MV-4-11 (cell line): ENCODE measurements around the gene MCF2L.

Experiments used
- DNase-seq: peaks from one replicate; lab custom pipeline; 2025; lab: John Stamatoyannopoulos, UW

Gene MCF2L

GRCh38 chr13:113125506-113126264 is 156.7 kb downstream of the MCF2L start:
- DNase-seq = no peak

GRCh38 chr13:113126265-113127150 is 157.5 kb downstream of the MCF2L start:
- DNase-seq = no peak

DNA sequence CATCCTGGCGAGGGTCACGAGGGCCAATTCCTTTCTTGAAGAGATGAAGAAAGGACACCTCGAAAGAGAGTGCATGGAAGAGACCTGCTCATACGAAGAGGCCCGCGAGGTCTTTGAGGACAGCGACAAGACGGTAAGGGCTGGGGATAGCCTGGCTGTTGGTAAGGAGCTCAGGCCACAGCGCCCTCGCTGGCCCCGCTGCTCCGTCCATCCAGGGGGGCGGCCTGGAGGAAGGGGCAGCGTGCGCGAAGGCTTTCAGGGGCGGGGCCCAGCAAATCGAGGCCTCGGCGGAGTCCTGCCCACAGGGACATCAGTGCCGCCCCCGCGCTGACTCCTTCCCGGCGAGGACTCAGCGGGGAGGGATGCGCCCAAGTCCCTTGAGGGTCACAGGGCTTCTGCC is 160.5 kb downstream of the MCF2L start:
- DNase-seq = no peak

DNA sequence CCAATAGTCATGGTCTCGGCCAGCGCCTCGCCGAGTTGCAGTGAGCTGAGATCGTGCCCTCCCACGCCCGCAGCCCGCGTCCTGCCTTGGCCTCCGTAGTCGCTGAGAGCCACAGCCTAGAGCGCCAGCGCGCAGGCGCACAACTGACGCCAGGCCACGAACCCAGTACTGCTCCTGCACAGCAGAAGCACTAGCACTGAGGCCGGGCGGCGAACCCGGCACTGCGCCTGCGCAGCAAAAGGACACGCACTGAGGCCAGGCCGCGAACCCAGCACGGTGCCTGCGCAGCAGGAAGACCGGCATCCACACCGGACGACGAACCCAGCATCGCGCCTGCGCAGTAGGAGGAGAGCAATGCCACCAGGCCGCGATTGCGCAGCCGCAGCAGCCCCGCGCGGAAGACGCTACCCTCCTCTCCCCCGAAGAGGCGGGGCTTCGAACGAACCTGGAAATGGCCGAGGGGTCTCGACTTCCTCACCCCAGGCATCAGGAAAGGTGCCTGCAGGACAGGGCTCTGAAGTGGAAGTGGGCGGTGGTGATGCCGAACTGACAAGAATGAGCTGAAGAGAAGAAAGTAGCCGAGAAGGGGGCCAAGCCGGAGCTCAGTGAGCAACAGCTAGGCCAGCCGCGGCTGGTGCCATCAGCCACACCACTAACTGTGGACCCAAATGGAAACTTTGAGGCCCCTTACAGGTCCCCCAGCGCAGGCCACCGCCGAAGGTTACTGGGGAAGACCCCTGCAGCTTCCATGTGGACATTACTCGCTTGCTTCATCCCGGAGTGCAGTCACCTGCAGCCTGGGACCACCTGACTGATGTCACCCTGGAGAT is 161.1 kb downstream of the MCF2L start:
- DNase-seq = no peak

DNA sequence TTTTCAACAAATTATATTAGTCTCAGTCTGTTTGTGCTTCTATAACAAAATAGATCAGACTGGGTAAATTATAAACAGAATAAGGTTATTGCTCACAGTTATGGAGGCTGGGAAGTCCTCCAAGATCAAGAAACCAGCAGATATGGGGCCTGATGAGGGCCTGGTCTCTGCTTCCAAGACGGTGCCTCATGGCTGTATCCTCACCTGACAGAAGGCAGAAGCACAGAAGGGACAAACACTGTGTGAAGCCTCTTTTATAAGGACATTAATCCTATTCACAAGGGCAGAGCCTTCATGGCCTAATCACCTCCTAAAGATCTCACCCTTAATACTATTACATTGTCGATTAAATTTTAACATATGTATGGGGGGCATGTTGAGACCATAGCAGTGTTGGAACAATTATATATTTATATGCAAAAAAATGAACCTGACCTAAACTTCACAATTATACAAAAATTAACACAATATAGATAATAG is 166.3 kb downstream of the MCF2L start:
- no peak for DNase-seq

DNA sequence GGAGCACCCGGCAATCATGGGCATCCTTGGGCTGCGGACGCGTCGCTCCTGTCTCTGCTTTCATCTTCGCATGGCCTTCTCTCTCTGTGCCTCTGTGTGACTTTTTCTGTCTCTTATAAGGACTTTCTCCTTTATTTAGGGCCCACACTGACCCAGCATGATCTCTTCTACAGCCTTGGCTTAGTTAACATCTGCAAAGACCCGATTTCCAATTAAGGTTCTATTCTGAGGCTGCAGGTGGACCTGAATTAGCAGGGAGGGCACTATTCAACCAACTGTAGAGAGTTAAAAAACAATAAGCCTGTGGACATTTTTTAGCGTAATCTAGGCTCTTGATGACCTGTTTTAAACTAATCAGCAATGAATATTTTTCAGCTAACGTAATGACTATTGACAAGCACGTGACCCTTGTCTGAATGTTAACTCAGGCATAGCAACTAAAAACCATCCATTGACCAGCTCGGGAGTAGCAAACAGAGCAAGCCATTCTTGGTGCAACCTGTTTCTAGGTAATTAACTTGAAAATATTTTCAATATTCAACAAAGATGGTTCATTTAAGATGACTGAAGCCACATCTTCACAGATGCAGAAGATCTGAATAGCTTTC is 168.8 kb downstream of the MCF2L start:
- no peak for DNase-seq

DNA sequence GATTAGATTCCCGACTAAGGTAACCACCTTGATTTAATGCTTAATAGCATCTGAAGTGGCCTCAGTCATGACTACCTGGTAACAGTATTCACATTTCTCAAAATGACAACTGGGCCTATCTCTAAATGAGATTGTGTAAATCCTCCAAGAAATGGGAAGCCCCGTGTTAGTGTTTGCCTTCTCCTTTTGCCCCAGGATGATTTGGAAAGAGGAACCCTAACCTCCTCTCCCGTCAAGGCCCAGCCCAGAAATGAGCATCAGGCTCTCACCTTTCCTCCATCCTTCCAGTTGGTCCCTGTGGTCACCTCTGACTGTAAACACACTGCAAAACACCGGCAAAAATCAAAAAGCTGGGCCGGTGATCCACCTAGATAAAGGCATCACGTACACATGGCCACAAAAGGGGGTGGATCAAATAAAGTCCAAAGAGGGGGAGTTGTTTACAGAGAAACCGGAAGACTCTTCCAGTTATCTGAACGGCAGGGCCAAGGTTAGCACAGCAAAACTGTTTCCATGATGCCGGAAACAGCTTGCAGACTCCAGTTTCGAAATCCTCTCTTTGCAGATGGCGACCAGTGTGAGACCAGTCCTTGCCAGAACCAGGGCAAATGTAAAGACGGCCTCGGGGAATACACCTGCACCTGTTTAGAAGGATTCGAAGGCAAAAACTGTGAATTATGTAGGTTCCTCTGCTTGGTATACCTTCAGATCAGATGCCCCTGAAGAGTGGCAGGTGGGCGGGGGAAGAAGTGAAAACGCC is 170.0 kb downstream of the MCF2L start:
- peak; percentile 32 for DNase-seq

DNA sequence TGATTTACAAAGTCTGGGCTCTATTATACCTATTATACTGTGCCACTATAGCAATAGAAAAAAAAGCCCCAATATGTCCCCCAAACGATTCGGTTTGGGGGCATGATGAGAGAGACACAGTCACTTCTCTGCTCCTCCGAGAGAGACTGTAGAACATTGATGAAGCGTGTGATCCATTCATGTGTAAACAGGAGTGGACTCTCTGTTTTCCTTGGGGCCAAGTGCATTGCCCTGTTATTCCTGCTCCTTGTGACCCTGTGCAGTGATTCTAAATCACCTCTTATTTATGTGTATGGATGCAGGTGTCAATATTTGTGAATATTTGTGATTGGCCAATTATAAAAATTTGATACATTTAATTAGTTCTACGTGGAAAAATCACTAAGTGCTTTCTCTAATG is 170.6 kb downstream of the MCF2L start:
- no peak for DNase-seq

DNA sequence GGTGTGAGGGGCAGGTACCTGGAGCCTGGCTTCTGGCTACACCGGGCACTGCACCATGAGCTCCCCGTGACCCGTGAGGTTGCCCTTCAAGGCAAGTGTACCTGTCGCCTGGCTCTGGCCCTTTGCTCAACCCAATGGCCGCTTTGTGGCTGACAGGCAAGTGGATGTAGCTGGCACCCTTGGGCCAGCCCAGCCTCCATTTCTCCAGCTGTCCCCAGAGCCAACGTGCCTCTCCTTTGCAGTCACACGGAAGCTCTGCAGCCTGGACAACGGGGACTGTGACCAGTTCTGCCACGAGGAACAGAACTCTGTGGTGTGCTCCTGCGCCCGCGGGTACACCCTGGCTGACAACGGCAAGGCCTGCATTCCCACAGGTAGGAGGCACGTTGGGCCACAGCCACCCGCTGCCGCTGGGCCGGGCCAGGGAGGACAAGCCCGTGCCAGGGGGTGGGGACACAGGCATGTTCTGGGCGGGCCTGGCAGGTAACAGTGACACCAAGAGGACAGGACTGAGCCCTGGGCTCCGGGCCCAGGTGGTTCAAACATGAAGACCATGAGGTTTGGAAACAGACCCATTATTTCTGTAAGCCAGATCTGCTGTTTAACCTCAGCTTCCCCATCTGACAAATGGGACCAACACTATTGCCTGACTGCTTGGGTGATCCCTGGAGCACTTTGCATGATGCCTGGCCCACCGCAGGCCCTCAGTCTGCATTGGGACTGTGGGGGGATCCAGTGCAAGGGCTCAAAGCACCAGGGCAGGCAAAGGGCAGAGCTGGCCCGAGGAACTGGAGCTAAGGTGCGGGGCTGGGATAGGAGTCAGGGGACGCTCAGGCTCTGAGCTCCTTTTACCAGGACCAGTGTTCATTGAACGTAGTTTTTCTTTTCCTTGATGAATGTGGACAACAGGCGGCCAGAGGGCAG is 171.9 kb downstream of the MCF2L start:
- DNase-seq = no peak

GRCh38 chr13:113141601-113141970 is 172.6 kb downstream of the MCF2L start:
- no peak for DNase-seq

GRCh38 chr13:113142876-113143275 is 173.9 kb downstream of the MCF2L start:
- no peak for DNase-seq

DNA sequence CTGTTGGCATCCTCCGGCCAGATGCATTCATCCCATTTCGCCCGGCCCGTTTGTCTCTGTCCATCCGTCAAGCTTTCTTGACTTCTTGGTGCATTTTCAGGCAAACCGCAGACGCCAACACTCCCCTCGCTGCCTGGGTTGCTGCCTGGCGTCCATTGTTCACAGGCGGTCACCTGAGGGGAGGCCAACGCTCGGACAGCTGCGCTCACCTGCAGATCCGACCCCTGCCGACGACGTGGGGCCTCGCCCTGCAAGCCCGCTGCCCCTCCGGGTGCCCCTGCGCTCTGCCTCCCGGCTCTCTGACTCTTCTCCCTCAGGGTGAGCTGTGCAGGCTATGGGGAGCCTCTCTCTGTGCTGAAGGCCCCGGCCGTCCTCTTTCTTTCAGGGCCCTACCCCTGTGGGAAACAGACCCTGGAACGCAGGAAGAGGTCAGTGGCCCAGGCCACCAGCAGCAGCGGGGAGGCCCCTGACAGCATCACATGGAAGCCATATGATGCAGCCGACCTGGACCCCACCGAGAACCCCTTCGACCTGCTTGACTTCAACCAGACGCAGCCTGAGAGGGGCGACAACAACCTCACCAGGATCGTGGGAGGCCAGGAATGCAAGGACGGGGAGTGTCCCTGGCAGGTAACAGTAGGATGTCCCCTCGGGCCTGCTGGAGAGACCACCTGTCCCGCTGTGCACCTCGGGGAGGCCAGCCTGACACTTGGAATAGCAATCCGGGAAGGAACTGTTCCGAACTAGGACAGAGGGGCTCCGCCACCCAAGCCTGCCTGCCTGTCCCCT is 174.6 kb downstream of the MCF2L start:
- DNase-seq = no peak

- no peak for DNase-seq
Measured at GRCh38 chr13:113144255-113144629, 175.2 kb downstream of the MCF2L start.

- DNase-seq = no peak
Measured at GRCh38 chr13:113145496-113145895, 176.5 kb downstream of the MCF2L start.

DNA sequence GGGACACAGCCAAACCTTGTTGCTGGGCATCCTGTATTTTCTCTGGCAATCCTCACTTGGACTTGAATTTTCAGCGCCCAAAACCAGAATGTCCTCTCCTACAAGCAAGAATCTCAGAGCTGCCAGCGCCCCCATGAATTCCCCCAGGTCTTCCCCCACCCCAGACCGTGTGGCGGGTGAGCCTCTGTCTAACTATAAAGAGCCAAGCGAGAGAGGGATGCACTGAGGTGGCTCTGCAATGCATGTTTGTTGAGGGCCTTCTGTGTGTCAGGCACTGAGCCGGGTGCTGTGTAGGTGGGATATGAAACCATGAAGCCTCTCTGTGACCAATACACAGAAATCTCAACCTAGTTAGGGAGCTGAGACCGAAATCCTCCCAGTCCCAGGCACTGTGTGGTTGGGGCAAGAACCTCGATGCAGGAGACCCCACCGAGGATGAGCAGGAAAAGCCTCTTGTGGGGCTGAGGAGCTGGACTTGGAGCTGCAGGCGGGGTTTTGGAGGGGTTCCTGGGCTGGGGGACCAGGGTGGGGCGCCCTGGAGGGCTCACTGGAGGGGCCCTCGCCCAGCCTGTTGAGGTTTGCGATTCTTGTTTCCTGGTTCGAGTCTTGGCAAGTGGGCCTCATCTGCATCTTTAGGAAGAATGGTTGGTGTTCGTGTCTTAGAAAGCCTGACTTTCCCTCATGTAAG is 177.0 kb downstream of the MCF2L start:
- no peak for DNase-seq

DNA sequence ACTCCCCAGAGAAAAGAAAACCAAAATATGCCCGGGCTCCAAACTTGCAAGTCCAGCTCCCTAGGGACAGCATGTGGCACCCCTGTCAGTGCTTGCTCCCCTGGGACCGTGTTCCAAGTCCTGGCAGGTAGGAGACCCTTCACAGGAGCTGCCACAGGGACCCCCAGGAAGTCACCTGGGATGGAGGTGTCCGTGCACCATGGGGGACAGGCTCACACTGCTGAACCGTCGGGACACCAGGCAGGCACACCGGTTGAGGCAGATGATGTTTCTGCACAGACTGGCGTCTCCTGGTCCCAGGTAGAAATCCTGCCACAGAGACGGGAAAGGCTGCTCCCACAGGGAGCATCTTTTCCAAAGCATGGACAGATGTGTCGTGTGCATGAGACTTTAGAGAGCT is 177.7 kb downstream of the MCF2L start:
- DNase-seq = no peak

DNA sequence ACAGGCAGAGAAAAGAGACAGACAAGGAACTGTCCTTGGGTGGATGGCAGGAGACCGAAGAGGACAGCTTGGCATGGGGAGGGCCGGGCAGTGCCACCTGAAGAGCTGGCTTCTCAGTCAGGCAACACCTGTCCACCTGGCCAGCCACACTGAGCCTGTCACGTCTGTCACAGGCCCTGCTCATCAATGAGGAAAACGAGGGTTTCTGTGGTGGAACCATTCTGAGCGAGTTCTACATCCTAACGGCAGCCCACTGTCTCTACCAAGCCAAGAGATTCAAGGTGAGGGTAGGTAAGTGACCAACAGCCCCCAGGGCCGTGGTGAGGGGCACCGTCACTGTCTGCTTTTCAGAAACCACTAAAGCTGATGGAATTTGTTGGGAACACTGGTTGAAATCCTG is 178.2 kb downstream of the MCF2L start:
- no peak for DNase-seq

DNA sequence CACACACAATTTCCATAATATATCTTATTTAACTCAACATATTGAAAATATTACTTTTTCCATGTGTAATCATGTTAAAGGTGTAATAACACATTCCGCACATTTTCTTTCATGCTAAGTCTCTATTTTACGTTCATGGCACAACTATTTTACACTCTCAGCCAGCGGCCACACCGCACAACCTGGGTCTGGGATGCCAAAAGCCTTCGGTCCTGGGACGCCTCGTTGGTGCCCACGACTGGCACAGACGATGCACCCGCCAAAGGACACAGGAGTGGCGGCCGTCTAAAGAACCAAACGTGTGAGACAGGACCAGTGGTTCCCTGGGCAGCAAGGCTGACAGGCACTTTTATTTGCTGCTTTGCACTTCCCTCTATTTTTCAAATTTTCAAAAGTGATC is 179.4 kb downstream of the MCF2L start:
- no peak for DNase-seq
